Measurements from ENCODE around the gene WDR33. TPM values are rescaled to one million over a fixed set of nuclear protein-coding genes. Genes with fewer than 3 reads are reported as not detected.
A peak's percentile ranks its signal among the peaks of the same experiment; 100 is the strongest.

WDR33 gene
- total and polyA plus RNA-seq, 7 donors, result 11.2 to 38.9 (median 32.7) TPM

GRCh38 chr2:127733113-127733815 is 77.7 kb downstream of the WDR33 start:
- DNase-seq (no peak), ATAC-seq (peak in 2 of 4 donors; percentile 9 to 25)
- WGBS, 3 donors, result 35 to 49% (median 43%) methylated on average over 6 of the region's 6 CpGs
- Histone ChIP-seq H3K36me3 (ENCODE audit: insufficient read depth in 1 of 2, low read depth in 1 of 2) (peaks cover 0 to 2% of the 10 kb centered on the region in 2 donors), H3K27me3 (ENCODE audit: insufficient read depth in 3 of 3, low read length in 2 of 3) (no peaks in the 10 kb centered on the region), H3K9me3 (no peaks in the 10 kb centered on the region), H3K27ac (peak overlapping the region; percentile 72), H3K4me3 (peak overlapping the region; percentile 58), H3K4me1 (peaks cover 19% of the 10 kb centered on the region)
- TF ChIP-seq CTCF (IDR thresholded peaks at IDR 0.05), result no peak
- intact Hi-C loops (cut with DNase I), result no loop called here

GRCh38 chr2:127726158-127726880 is 84.7 kb downstream of the WDR33 start:
- 66 to 86% (median 71%) methylated on average over 6 of the region's 6 CpGs for WGBS, 3 donors
- TF ChIP-seq CTCF (IDR thresholded peaks at IDR 0.05), result no peak
- ATAC-seq (no peak), DNase-seq (no peak)
- intact Hi-C loops (cut with DNase I), result no loop called here
- H3K27ac ChIP-seq, result no peak overlapping the region
- no peak overlapping the region for H3K4me3 ChIP-seq
- peaks cover 5 to 20% of the 10 kb centered on the region in 2 donors for H3K36me3 ChIP-seq (ENCODE audit: insufficient read depth in 1 of 2, low read depth in 1 of 2)
- peaks cover 33% of the 10 kb centered on the region for H3K4me1 ChIP-seq
- no peaks in the 10 kb centered on the region for H3K27me3 ChIP-seq (ENCODE audit: insufficient read depth in 3 of 3, low read length in 2 of 3)
- no peaks in the 10 kb centered on the region for H3K9me3 ChIP-seq

GRCh38 chr2:127722807-127723206 is 88.2 kb downstream of the WDR33 start:
- peak; percentile 54 to 89 (median 74) for ATAC-seq
- Histone ChIP-seq H3K4me3 (peak overlapping the region; percentile 1), H3K9me3 (no peaks in the 10 kb centered on the region), H3K27ac (peak overlapping the region; percentile 61), H3K27me3 (ENCODE audit: insufficient read depth in 3 of 3, low read length in 2 of 3) (no peaks in the 10 kb centered on the region), H3K36me3 (ENCODE audit: insufficient read depth in 1 of 2, low read depth in 1 of 2) (peaks cover 8 to 55% of the 10 kb centered on the region in 2 donors), H3K4me1 (peaks cover 33% of the 10 kb centered on the region)
- intact Hi-C loops (cut with DNase I), result no loop called here
- DNase-seq, result no peak
- TF ChIP-seq CTCF (IDR thresholded peaks at IDR 0.05), result no peak
- WGBS, 3 donors, result 27 to 33% (median 30%) methylated on average over 3 of the region's 3 CpGs

- TF ChIP-seq CTCF (IDR thresholded peaks at IDR 0.05), result no peak
- H3K36me3 ChIP-seq (ENCODE audit: insufficient read depth in 1 of 2, low read depth in 1 of 2), result peaks cover 8 to 61% of the 10 kb centered on the region in 2 donors
- H3K4me3 ChIP-seq, result no peak overlapping the region
- H3K4me1 ChIP-seq, result peaks cover 33% of the 10 kb centered on the region
- intact Hi-C loops (cut with DNase I), result no loop called here
- H3K9me3 ChIP-seq, result no peaks in the 10 kb centered on the region
- no peaks in the 10 kb centered on the region for H3K27me3 ChIP-seq (ENCODE audit: insufficient read depth in 3 of 3, low read length in 2 of 3)
- WGBS, 3 donors, result 96 to 100% (median 97%) methylated on average over 2 of the region's 2 CpGs
- DNase-seq, result no peak
- peak overlapping the region; percentile 40 for H3K27ac ChIP-seq
- peak in 2 of 4 donors; percentile 14 to 22 for ATAC-seq
These were observed 89.0 kb downstream of the WDR33 start for GRCh38 chr2:127721978-127722355.

All from psoas muscle (tissue), 8 donors.